HG02870 (cell line): ENCODE data around the gene DPEP1.
"Not testable (repeated sequence)": the region's sequence is repeated elsewhere in the genome, so short reads cannot be mapped to it uniquely, and the experiment has no call there.

Source experiments
- ATAC-seq: cut with Tn5 transposase; IDR thresholded peaks from one replicate; pipeline ENCODE4 v1.9.1; 2021; ENCODE audit warnings: mild to moderate bottlenecking, moderate library complexity; ENCODE audit not compliant: unreplicated experiment

DPEP1 gene

DNA sequence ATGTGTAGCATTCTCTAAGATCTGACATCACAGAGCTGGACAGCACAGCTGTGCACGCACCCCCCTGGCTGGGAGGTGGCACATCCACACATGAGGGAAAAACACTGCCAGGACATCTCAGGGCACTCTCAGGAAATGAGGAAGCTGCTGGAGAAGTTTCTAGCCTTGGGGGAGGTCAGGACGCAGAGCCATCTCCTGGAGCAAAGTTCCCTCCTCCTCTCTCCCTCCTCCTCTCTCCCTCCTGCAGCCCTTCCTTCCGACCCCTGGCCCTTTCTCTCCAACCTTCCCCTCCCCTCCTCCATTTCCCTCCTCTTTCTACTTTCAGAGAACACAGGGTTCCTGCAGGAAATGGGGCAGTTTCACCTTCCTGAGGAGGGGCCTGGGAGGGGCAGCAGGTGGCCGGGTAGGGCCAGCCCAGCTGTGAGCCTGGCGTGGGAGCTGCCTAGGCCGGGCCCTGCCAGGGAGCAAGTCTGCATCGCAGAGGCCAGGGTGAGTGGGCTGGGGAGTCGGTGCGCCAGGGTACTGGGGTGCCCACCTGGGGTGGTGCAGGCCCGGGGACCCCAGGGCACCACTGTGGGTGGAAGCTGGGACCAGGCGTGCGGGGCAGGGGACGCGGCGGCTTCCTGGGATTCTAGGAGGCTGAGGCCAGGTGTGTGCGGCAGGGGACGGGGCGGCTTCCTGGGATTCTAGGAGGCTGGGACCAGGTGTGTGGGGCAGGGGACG is at the start of gene DPEP1:
DPEP1 (plus strand) TSS at position 412 of the 723 bp plus-strand sequence. CDS start 16,769 bp downstream, outside the sequence.
- ATAC-seq: no peak

DNA sequence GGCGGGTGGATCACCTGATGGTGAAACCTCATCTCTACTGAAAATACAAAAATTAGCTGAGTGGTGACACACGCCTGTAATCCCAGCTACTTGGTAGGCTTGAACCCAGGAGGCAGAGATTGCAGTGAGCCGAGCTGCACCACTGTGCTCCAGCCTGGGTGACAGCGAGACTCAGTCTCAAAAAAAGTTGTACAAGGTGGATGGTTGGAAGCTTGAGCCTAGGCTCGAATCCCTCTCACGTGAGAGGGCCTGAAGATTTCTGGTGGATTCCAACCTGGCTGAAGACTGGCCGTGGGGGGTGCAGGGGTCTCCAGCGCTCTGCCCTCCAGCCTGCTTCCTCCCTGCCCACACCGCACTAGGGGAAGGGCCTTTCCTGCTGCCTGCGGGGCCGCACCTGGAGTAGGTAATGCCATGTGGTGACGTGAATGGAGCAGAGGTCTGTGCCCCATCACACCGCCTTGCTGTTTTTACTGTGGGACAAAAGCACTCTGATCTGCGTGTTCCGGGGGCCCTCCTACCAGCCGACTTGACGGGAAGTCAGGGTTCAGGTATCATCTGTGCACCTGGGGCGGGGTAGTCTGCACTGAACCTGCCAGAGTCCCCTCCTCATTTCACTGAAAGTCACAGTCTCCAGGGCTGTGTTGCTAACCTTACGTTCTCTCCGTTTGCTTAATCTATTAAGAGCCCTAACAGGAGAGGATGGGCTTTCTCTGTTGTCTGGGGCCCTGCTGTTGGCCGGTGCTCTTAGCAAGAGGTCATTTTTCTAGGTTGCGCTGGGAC is 48.8 kb upstream of the DPEP1 start:
- no peak for ATAC-seq

DNA sequence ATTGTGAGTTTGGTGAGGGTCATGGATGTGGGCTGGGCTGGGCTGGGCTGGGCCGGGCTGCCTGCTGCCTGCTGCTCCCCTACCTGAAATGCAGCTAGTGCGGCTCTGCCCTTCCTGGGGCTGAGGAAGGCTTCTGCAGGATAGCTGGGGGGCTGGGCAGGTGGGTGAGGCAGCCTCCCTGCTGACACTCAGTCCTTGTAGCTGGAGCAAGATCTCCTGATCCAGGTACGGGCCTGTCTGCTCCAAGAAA is 48.3 kb upstream of the DPEP1 start:
- no peak for ATAC-seq

DNA sequence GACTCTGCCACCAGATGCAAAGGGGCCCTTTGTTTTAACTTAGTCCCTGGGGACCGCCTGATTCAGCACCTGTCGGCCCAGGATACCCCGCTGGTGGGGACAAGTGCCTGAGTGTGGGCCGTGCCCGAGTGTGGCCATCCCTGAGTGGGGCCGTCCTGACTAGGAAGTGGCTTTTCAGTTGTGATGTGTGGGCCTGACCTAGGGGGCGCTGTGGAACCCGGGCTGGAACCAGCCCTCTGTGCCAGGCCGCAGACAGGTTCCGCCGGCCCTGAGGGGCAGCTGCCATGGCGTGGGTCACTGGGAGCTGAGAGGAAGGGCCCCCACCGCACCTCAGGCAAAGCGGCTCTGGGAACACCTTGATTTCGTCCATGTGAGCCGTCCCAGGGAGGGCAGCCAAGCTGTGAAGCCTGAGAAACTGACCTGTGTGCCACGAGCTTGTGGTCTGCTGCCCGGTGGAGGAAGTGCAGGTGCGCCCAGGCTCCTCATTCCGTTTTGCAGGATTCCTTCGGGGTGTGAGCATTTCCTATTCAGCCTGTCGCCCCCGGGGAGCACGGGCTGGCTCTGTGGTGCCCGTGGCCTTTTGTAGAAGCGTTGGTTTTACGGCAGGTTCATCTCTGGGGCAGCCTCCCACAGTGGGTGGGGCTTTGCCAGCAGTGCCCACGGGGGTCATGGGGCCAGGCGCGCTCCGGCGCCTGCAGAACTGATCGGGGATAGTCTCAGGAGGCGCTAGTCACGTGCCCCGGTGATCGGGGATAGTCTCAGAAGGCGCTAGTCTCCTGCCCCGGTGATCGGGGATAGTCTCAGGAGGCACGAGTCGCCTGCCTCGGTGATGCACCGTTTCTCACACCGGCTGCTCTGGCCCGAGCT is 47.7 kb upstream of the DPEP1 start:
- ATAC-seq: no peak

DNA sequence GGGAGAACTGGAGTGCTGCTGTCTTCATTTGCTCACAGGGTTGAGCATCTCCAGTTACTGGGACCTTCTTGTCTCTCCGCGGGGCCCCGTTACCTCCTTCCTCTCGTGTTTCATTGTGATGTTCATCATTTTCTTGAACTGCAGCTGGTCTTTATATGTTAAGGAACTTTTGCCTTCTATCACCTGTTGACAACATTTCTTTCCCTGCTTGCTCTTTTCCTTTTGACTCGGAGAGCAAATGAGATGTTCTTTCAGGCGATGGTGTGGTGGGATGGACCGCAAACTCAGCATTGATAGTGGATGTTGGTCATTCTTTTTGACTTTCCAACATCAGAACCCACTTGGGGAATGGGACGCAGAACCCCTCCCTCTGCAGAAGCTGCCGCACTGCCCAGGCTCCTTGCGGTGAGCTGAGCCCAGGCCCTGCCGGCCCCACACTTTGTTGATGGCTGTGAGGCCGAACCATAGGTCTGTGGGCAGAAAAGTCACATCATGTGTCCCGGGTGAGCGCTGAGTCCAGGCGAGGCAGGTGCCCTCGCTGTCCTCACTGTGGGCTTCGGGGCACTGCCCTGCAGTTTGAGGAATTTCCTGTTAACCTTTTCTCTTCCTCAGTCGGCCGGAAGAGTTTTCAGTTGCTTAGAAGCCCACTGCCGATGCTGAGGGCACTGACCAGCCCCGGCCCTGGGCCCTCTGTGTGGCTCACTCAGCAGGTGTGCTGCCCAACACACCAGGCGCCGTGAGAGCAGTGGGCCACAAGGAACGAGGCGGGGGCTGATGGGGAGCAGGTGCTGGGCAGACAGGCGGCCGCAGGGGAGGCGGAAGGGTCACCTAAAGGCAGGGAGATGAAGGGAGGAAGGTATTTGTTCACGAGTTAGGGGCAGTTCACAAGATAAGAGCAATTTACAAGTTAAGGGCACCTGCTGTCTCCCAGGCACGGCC is 45.5 kb upstream of the DPEP1 start:
- ATAC-seq: no peak

DNA sequence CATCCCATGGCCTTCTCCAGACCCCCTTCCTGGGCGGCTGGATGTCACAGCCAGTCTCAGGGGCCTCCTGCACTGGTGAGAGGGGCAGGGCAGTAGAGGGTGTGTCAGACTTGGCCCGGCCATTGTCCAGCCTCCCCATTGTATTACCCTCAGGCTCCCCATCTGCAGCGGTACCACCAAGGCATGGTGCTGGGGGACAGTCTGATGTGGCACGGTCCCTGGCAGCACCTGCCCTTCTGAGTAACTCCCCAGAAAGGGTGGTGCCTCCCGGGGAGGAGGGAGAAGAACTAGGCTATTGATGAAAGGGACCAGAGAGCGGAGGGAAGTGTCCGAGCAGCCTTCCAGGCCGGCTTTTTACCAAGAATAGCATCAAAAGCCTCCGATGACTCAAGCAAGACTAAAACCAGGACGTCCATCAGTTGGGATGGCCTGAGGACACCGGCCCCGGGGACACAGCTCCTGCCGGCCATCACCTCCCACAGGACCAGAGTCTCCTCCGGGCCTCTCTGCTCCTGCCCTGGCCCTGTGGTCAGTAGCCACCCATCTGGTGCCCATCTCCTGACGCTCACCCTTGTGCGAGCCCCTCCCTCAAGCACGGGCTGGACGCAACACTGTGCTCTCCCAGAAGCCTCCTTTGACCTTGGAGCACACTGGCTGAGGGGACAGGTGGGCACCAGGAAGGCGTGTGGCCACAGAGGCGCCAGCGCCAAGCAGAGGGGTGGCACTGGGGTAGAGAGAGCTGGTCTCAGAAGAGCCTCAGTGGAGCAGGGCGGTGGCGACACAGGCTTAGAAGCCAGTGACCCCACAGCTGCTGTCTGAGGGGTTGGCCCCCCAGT is 43.7 kb upstream of the DPEP1 start:
- no peak for ATAC-seq

DNA sequence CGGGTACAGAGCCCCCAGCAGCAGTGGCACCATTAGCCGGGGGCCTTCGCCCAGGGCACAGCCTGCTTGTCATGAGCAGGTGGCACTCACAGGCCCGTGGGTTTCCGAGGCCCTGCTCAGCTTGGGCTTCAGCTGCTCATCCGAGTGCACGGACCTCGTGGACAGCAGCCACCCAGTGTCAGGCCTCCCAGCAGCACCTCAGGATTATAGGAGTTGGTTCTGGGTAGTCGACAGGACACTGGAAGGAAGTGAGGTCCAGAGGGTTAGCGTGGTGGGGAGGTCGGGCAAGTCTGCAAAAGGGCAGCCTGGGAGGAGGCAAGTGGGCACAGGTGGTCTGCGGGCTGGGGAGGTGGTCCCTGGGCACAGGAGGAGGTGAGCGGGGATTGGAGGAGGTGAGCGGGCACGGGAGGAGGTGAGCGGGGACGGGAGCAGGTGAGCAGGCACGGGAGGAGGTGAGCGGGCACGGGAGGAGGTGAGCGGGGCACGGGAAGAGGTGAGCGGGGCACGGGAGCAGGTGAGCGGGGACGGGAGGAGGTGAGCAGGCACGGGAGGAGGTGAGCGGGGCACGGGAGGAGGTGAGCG is 43.0 kb upstream of the DPEP1 start:
- no peak for ATAC-seq

DNA sequence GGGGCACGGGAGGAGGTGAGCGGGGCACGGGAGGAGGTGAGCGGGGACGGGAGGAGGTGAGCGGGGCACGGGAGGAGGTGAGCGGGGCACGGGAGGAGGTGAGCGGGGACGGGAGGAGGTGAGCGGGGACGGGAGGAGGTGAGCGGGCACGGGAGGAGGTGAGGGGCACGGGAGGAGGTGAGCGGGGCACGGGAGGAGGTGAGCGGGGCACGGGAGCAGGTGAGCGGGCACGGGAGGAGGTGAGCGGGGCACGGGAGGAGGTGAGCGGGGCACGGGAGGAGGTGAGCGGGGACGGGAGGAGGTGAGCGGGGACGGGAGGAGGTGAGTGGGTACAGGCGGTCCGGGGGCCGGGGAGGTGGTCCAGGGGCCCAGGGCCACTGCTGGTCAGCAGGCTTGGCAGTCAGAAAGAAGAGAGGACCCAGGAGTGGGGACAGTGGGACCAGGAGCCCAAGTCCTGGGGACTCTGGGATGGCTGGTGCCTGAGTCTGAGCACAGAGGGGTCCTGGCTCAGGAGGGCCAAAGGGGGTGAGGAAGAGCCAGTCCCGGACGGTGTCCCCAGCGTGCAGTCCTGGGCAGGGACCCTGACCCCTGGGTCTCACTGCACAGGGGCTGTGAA is 42.4 kb upstream of the DPEP1 start:
- not testable (repeated sequence) for ATAC-seq

DNA sequence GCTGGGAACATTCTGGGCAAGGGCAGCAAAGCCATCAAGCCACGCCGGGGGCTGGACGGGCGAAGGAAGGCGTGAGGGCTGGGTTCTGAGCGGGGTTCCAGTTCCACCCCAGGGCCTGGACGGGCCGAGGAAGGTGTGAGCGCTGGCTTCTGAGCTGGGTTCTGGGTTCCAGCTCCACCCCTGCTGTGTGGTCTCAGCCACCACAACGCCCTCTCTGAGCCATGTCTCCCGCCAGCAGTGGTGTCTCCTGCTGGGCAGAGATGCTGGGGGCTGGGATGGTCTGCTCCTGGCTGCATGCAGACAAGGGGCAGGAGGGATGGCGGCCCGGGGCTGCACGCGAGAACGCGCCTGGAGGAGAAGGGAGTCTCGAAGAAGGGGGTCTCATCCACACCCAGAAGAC is 41.8 kb upstream of the DPEP1 start:
- ATAC-seq: no peak

DNA sequence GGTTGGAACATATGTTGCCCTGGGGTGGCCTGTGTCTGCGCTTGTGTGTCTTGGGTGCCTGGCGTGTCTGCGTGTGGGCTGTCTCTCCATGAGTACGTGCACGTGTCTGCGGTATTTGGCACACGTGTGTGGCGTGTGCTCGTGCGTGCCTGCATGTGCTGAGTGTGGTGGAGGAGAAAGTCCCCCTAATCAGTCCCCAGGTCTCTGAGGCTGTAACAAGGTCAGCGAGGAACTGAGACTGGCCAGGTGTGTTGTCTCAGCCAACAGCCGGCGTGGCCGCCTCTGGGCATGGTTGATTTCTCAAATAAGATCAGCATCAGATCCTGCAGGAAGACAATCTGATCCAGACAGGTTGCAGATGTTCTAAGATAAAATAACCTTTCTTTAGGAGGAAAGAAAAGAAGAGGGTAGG is 41.4 kb upstream of the DPEP1 start:
- ATAC-seq: no peak

DNA sequence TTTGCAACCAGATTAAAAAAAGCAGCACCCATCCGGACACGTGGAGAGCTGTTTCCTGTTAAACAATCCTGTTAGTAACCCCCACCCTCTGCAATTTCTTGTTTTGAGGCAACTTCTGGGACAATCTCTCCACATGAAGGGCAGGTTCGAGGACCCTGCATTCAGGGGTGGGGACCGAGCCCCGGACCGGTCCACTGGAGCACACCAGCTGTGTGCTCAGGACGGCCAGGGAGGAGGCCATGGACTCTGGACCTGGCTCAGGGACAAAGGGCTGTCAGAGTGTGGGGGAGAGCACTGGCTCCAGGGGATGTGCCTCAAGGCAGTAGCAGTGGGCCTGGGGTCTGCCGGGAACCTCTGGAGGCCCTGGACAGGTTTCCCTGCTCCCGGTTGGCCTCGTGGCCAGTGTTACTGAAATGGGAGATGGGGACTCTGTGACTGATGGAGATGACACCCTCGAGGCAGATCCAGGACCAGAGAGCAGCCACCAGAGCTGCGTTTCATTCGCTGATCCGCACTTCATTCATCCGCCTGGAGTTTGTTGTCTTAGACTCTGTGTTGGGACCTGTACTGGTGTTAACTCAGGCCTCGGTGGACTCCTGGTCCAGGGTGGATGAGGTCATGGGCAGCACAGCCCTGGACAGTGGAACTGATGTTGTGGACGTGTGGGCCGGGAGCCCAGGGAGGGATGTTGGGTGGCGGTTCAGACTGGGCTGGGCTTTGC is 40.8 kb upstream of the DPEP1 start:
- no peak for ATAC-seq

DNA sequence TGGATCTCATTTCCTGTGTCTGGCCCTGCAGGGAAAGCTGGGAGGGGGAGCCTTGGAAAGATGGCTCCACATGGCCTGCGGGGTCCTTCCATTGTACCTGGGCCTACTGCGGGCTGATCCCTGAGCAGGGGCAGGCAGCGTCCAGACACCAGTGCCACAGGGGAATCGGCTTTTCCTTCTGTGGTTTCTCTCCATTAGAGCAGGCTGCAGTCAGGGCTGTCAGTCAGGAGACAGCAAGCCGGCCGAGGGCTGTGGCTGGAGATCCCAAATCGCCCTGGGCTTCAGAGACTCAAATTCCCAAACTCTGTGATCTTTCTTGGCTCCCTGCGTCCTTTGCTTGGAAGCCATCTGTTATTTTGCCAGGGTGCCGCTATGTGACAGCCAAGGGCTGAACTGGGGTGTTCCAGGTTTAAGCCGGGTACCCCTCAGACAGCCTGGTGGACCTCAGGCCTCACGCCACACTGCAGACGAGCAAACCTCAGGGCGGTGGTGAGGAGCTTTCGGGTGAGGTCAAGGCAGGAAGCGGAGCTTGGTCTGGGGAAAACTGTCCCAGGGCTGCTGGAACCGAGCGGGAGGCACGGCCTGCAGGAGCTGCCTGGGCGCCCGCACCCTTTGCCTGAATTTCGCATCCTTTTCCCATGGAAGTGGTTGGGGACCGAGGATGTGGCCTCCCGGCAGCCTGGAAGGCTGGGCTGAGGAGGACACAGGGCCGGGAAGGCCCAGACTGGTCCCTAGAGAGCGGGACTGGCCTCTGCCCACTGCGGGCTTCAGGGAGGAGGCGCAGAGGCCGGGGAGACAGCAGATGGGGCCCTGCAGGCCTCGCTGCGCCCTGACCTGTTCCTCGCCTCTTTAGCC is 39.4 kb upstream of the DPEP1 start:
- no peak for ATAC-seq

DNA sequence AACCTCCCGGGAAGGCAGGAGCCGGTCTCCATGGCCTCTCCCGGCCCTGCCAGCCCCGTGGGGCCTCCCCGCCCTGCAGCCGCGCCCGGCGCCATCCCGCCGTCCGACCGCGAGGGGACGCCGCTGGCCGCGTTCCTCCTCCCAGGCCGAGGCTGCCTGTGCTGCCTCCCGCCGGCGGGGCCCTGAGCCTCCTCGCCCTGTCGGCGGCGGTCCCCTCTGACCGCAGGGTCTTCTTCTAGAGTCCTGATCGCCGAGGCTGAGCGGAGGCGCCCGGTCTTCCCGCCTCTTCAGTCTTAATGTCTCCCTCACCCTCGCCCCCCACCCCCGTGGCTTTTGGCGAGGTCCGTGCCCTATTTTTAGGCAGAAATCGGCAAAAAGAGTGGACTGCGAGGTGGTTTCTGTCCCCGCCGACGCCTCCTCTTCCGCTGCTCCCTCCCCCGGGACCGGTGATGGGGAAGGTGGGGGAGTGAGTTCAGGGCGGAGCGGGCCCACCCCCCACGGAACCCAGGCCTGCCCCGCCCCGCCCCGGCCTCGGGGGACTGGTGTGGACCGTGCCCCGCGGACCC is 38.7 kb upstream of the DPEP1 start:
- ATAC-seq: no peak

DNA sequence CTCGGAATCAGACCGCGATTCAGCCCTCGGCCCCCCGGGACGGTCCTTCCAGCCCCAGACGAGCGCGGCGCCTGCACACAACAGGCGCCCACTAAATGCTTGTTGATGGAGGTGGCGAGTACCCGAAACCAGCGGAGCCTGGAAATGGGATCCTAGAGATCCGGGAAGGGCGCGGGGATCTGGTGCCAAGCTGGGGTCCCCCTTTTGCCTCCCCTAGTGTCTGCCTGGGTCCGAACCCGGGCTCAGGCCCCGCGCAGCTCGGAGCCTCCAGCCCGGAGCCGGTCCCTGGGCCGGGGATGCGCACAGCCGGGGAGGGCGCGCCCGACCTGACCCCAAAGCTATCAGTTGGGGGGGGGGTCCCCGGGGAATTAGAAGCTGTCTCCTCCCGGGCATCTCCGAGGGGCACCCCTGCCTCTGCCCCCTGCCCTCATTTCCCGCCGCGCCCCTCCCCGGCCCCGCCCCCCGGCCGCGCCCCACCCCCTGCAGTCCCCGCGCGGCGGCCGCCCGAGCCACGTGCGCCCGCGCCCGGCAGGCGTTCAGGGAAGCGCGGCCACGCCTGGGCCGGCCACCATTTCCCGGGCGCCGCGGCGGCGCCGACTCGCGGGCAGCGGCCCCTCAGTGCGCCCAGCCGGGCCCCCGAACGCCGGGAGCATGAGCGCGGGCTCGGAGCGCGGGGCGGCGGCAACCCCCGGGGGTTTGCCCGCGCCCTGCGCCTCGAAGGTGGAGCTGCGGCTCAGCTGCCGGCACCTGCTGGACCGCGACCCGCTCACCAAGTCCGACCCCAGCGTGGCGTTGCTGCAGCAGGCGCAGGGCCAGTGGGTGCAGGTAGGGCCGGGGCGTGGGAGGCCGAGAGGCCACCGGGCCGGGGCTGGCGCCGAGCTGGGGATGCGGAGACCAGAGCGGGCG is 37.9 kb upstream of the DPEP1 start, which contains the start of gene CPNE7:
CPNE7 (plus strand) TSS at position 512 of the 906 bp plus-strand sequence; CDS start at position 652, 140 bp downstream.
- no peak for ATAC-seq

DNA sequence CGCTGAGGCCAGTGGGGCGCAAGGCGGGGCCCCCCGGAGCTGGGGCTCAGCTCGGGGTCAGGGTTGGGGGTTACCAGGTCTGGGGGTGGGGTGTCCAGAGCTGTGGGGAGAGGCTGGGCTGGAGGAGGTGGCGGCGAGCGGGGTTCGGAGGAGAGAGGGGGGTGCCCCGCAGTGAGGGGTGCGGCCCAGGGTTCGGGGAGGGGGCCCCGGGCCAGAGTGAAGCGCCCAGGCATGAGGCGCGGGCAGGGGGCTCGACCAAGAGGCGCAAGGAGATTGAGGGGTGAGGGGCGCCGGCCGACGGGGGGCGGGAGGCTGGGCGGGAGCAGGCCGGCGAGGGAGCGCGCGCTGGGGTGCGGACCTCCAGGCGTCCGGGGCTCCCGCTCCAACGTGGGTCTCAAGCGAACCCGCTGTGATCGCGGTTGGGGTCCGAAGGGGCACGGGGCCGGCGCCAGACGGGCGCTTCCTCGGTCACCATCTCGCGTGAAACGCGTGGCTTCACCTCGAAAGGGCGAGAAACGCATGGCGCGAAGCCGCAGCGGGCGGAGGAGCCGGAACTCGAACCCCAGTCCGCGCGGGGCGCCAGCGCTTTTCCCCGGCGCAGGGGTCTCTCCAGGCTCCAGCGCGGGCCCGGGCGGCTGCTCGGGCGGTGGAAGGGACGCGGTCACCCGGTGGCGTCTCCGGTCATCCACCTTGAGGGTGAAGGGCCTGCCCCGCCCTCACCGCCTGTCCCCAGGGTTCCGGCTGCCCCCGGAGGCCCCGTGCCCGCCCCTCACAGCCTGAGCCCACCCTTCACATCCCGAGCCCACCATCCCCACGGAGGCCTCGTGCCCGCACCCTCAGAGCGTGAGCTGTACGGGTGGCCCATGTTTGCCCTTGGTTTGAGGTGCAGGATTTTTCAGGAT is 37.0 kb upstream of the DPEP1 start:
- ATAC-seq: no peak
